Measurements from ENCODE around the gene NUP58.

Gene NUP58

DNA sequence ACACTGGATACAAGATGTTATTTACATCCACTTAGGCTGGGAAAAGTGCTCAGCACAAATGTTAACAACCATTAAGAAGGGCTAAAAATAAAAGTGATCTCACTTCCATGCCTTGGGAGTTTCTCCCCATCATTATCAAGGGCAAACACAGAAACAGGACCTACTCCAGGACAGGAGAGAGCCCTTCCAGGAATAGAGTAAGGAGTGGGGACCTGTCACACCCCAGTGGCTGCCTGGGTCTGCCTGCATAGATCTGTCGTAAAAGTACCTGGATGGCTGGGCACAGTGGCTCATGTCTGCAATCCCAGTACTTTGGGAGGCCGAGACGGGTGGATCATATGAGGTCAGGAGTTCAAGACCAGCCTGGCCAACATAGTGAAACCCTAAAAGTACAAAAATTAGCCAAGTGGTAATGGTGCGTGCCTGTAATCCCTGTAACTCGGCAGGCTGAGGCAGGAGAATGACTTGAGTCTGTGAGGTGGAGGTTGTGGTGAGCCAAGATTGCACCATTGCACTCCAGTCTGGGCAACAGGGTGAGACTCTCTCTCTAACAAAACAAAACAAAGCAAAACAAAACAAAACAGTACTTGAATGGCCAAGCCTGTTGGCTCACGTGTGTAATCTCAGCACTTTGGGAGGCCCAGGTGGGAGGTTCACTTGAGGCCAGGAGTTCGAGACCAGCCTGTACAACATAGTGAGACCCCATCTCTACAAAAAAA lies 76.0 kb downstream of the NUP58 start:
- DNase-seq (ENCODE audit: low read depth) = no peak

DNA sequence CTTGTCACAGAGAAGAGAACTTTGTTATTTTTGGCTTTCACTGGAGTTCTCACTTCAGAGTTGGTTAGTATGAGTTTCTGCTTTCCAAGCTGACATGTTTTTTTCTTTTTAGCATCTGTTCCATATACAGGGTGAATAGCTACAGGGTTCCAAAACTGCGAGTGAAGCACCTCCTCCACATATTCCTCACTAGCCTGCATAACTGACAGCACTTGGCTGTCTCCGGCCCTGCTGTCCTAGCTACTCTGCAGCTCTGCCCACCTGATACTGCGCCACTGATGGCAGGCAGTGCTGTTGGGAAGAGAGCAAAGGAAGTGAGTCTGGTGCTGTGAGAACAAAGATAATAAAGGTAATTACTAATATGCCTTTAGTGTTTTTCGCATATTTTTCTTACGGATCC lies 77.1 kb downstream of the NUP58 start:
- DNase-seq (ENCODE audit: low read depth) = no peak

DNA sequence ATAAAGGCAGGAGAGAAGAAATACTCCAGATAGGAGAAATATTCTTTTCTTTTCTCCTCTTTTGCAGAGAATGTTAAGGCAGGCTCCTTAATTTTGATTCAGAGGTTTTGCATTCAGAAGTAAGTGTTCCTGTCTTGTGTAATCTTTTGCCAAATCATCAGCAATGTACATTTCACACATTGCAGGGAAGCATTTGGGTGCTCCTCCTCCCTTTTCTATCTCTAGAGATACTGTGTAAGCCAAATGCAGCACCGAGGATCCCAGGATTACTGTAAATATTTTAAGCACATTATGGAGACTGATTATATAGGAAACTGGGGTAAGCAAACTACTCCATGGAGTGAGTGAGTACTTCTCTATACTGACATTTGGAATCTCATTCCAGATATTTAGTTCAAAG lies 77.6 kb downstream of the NUP58 start:
- DNase-seq (ENCODE audit: low read depth) = no peak

DNA sequence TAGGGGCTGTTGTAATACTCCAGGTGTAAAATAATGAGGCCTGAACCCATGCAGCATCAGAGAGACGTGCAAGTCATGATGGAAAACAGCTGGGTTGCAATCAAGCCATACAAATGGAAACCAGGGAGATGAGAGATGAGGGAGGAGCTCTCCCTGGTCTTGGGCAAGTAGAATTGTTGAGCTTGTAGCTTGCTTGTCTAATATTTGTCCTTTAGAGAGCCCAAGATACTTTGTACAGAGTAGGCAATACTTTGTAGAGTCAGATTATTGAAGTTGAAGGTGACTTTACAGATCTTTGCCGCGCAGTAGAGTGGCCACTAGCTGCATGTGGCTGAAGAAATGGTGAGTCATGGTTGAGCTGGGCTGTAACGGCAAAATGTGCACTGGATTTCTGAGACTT lies 78.7 kb downstream of the NUP58 start:
- DNase-seq (ENCODE audit: low read depth) = no peak

DNA sequence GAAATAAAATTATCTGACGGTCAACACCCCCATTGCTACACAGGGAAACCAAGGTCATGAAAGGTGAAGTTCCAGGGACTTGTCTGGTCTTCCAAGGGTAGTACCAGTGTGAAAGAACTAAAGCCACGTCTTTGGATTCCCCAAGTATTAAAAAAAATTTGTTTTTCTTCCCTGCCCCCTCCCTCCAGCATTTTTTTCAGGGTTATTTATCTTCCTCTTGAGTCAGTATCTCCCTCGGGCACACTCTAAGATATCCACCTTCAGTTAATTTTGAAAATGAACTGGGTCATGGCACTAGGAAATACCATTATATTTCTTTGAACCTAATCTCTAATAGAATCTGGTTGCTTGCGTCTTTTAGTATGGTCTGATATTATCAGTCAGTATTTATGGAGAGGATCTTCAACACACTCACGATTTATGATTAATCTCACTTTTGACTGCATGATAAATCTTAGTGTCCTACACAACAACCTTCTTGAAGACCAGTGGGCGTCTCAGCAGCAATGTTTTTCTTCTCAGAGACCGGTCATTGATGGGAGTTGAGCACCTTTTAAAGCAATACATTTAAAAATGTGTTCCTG lies 79.4 kb downstream of the NUP58 start:
- no peak for DNase-seq (ENCODE audit: low read depth)

DNA sequence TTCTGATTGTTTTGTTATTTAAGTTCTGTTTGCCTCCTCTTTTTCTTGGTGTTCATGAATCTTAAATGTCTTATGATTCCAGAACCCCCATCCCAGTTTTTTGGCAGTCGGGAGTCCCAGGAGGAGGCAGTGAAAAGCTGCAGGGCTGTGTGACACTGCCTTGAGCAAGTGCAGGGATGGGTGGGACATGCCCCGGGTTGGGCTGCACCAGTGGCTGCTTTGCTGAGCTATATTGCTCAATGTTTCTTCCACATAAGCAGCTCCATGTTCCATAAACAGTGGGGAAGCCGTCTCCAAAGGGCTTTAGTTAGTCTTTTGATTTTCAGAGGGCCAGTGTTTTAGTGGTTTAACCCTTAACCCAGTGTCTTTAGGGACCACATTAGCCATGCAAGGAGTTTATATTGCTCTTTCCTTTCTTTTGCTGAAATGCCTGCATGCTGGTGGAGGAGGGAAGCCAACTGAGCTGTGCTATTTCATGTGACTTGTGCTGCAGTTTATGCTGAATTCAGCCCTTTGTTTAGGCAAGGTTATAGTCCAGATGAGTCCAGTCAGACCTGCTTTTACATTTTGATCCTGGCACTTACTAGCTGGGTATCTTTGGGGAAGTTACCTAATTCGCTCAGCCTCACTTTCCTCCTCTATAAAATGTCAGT lies 83.5 kb downstream of the NUP58 start:
- no peak for DNase-seq (ENCODE audit: low read depth)

DNA sequence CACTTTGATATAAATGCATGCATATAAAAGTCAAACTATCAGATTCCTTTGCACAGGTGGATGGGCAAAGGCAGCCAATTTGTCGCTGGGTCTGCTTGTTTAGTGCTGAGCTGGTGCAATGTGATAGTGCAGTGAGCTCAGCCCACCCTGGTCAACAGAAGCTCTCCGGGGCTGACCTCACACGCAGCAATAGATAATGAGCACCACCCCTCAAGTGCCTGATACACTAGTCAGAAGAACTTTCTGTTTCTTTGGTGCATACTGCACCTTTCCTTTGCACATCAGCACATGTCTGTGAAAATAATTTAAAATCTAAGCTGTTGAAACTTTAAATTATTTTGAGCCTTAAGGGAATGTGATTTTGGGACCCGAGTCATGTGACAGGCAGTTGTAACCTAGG lies 90.5 kb downstream of the NUP58 start:
- DNase-seq (ENCODE audit: low read depth) = no peak

Measured in activated T-cell treated with anti-CD3 and anti-CD28 coated beads for 1 hour (primary cell).